HepG2 (cell line): ENCODE results near the gene SYT14. TPM values are rescaled to one million over a fixed set of nuclear protein-coding genes. Genes with fewer than 3 reads are reported as not detected.
A peak's percentile ranks its signal among the peaks of the same experiment; 100 is the strongest.

ENCODE experiments used
- ATAC-seq: fragments of 200-7000 bp; cut with Tn5 transposase; 3 replicates; pipeline ENCODE4 v1.9.1; 2020; ENCODE audit warnings: mild to moderate bottlenecking, moderate library complexity
- BruUV-seq: library from RNA; stranded (reverse); fragments of 400-500 nt; replicated peaks from 2 replicates; lab custom pipeline; 2021; lab: Mats Ljungman, UMichigan
- CTCF ChIA-PET: fragments of 300-600 bp; formaldehyde crosslinking; extraction: SDS; loops from one replicate; lab custom pipeline; 2021; ENCODE audit warnings: low total read pairs, inconsistent platforms, low intra/inter-chr PET ratio; lab: Yijun Ruan, JAX
- POLR2A ChIA-PET: fragments of 350-600 bp; sonication (Branson Sonifier 250); formaldehyde crosslinking; loops from one replicate; lab custom pipeline; 2020; ENCODE audit warnings: antibody characterized with exemption, inconsistent platforms; lab: Yijun Ruan, JAX
- DNase-seq: peaks from one replicate; pipeline ENCODE4 v3.0.0-alpha.2; 2015; ENCODE audit warnings: low spot score
- FAIRE-seq: peaks from 3 replicates; lab custom pipeline; 2011; peaks lifted over from hg19 to GRCh38; lab: Jason Lieb, UNC
- H2AFZ ChIP-seq: one replicate; pipeline ENCODE4 v1.6.1; 2011; ENCODE audit warnings: low read length, inconsistent platforms
- H3K27ac ChIP-seq: fragments of 300-600 bp; 3 replicates; pipeline ENCODE4 v1.8.0; 2011; ENCODE audit warnings: mixed run types, mild to moderate bottlenecking, mixed read lengths, low read length, inconsistent platforms; ENCODE audit not compliant: insufficient read depth; ENCODE audit errors: extremely low read length
- H3K27me3 ChIP-seq, 2 experiments: fragments of 200-600 bp in 1 of 2; 2 replicates in 1 of 2; 3 replicates in 1 of 2; pipeline versions ENCODE4 v1.6.0 to v1.8.0; 2011; ENCODE audit warnings: low read length in 2 of 2, mild to moderate bottlenecking in 2 of 2, moderate library complexity in 2 of 2, inconsistent platforms in 1 of 2; ENCODE audit not compliant: insufficient read depth in 2 of 2, control insufficient read depth in 1 of 2
- H3K36me3 ChIP-seq, 2 experiments: fragments of 200-600 bp in 1 of 2; replicated peaks in 1 of 2; 2 replicates in 1 of 2; 3 replicates in 1 of 2; pipeline versions ENCODE4 v1.5.1 to v1.8.0; 2011; ENCODE audit warnings: low read length in 2 of 2, inconsistent platforms in 1 of 2; ENCODE audit not compliant: insufficient read depth in 2 of 2, control insufficient read depth in 1 of 2
- H3K4me1 ChIP-seq: 2 replicates; pipeline ENCODE4 v1.5.1; 2012; ENCODE audit warnings: low read length, inconsistent platforms; ENCODE audit not compliant: insufficient read depth
- H3K4me2 ChIP-seq: 2 replicates; pipeline ENCODE4 v1.6.0; 2011; ENCODE audit warnings: low read depth, low read length, inconsistent platforms
- H3K4me3 ChIP-seq, 3 experiments: fragments of 200-600 bp in 1 of 3; sonication (generic), shearing (Covaris generic) in 1 of 3; replicated peaks in 1 of 3; 2 replicates each; pipeline ENCODE4 v1.5.1; 2011 to 2016; ENCODE audit warnings: low read length in 3 of 3, inconsistent platforms in 2 of 3, low read depth in 2 of 3, mild to moderate bottlenecking in 2 of 3, control low read depth in 1 of 3, mixed read lengths in 1 of 3; ENCODE audit not compliant: insufficient read depth in 1 of 3
- H3K79me2 ChIP-seq: one replicate; pipeline ENCODE4 v1.6.1; 2011; ENCODE audit warnings: low read length, inconsistent platforms; ENCODE audit not compliant: insufficient read depth
- H3K9ac ChIP-seq: 2 replicates; pipeline ENCODE4 v1.6.0; 2011; ENCODE audit warnings: mild to moderate bottlenecking, low read depth, low read length, inconsistent platforms; ENCODE audit not compliant: insufficient read depth
- H3K9me3 ChIP-seq: 2 replicates; pipeline ENCODE4 v1.5.1; 2012; ENCODE audit warnings: mild to moderate bottlenecking, low read length
- H4K20me1 ChIP-seq: 2 replicates; pipeline ENCODE4 v1.6.0; 2011; ENCODE audit warnings: inconsistent platforms, mild to moderate bottlenecking, low read length, moderate library complexity; ENCODE audit not compliant: insufficient read depth
- ATF2 ChIP-seq: sonication (generic); formaldehyde crosslinking; IDR thresholded peaks from 2 replicates; pipeline ENCODE4 v1.4.0; 2020; ENCODE audit warnings: missing genetic modification reagents
- JUNB ChIP-seq: sonication (generic); formaldehyde crosslinking; IDR thresholded peaks from 2 replicates; pipeline ENCODE4 v1.8.0; 2022; ENCODE audit warnings: missing genetic modification reagents, mild to moderate bottlenecking, borderline replicate concordance
- KDM5B ChIP-seq: sonication (generic); formaldehyde crosslinking; IDR thresholded peaks from 2 replicates; pipeline ENCODE4 v1.4.0; 2020; ENCODE audit warnings: missing genetic modification reagents, mild to moderate bottlenecking, borderline replicate concordance
- MAFF ChIP-seq: IDR thresholded peaks from 2 replicates; pipeline ENCODE4 v1.6.1; 2011; ENCODE audit warnings: low read depth, low read length, improper control_type of control experiment
- MAFK ChIP-seq, 2 experiments: IDR thresholded peaks in 1 of 2; conservative IDR thresholded peaks in 1 of 2; 2 replicates each; pipeline ENCODE4 v1.6.1; 2011; ENCODE audit warnings: improper control_type of control experiment in 2 of 2, low read length in 2 of 2
- ZNF709 ChIP-seq: sonication (generic); formaldehyde crosslinking; IDR thresholded peaks from 2 replicates; pipeline ENCODE4 v1.5.0; 2020; ENCODE audit warnings: mild to moderate bottlenecking, missing genetic modification reagents
- WGBS: methylation state at CpG from one replicate; pipeline ENCODE4 v1.1.6; 2017; ENCODE audit warnings: low lambda C conversion rate; 5-methylcytosine and 5-hydroxymethylcytosine counted together
- in situ Hi-C: cut with HindIII; loops from 2 replicates; pipeline ENCODE4 v1.10.0; 2017; ENCODE audit warnings: low pct_unique_long_range_greater_than_20kb; ENCODE audit not compliant: extremely low pct_ligation_motif_present
- intact Hi-C: fragments of 100-400 bp; cut with micrococcal nuclease; formaldehyde crosslinking; loops from one replicate; pipeline ENCODE4 v1.10.0; 2022; ENCODE audit not compliant: unreplicated experiment
- polyA plus RNA-seq, 8 experiments: library from polyadenylated mRNA; depleted of rRNA in 3 of 8; stranded (reverse) in 7 of 8; unstranded in 1 of 8; fragments of >200 nt; fragmentation: Illumina TruSeq in 4 of 8; extraction: Trizol in 4 of 8; gene quantifications; 2 replicates each; pipeline versions ENCODE4 v1.2.1 to v1.2.3, GENCODE V29; 2011 to 2016; ENCODE audit warnings: low read depth in 4 of 8, missing spikeins in 1 of 8, mixed read lengths in 1 of 8; ENCODE audit not compliant: insufficient read depth in 1 of 8
- total RNA-seq, 5 experiments: library from RNA; depleted of rRNA; stranded (reverse); fragments of >200 nt; fragmentation: Illumina TruSeq; extraction: Trizol; gene quantifications; 2 replicates each; pipeline ENCODE4 v1.2.3, GENCODE V29; 2016; ENCODE audit warnings: low read depth in 1 of 5
- TF ChIP-seq, protein P1 (sequence below): sonication (generic); formaldehyde crosslinking; IDR thresholded peaks from 2 replicates; pipeline ENCODE4 v1.4.0; 2020; ENCODE audit warnings: low read depth, missing genetic modification reagents
- TF ChIP-seq, protein P2 (sequence below): sonication (generic); formaldehyde crosslinking; conservative IDR thresholded peaks from 2 replicates; pipeline ENCODE4 v1.8.0; 2022; ENCODE audit warnings: missing genetic modification reagents

SYT14 gene
- total and polyA plus RNA-seq, 2 of the 13 experiments (the other 11 are each of a cell fraction or from before 2014, with no cell fraction given) = not detected

GRCh38 chr1:210170220-210170619 is 232.2 kb downstream of the SYT14 start:
- ChIA-PET POLR2A (no interaction called here), CTCF (no interaction called here)
- H3K4me3 ChIP-seq = no peak overlapping the region
- H3K36me3 ChIP-seq = no peaks in the 10 kb centered on the region
- no peaks in the 10 kb centered on the region for H4K20me1 ChIP-seq
- no peak for DNase-seq
- BruUV-seq = no TSS peak
- H3K4me1 ChIP-seq = no peaks in the 10 kb centered on the region
- no peak for FAIRE-seq
- H2AFZ ChIP-seq = no peak overlapping the region
- in situ Hi-C loops = no loop called here
- TF ChIP-seq ATF2 (CRISPR knock-in tag) (no peak), JUNB (CRISPR knock-in tag) (no peak), MAFF (peak; percentile 65; the same call in 1 of the 2 replicates), MAFK (conservative IDR thresholded peaks at IDR 0.05 in 1 of 2, IDR thresholded peaks at IDR 0.05 in 1 of 2; ENCODE audit: low read length in 2 of 2) (peak; percentile 55 to 72; a peak in 3 of 4 replicates), KDM5B (CRISPR knock-in tag) (no peak), ZNF709 (no peak)
- TF ChIP-seq, protein P1, sequence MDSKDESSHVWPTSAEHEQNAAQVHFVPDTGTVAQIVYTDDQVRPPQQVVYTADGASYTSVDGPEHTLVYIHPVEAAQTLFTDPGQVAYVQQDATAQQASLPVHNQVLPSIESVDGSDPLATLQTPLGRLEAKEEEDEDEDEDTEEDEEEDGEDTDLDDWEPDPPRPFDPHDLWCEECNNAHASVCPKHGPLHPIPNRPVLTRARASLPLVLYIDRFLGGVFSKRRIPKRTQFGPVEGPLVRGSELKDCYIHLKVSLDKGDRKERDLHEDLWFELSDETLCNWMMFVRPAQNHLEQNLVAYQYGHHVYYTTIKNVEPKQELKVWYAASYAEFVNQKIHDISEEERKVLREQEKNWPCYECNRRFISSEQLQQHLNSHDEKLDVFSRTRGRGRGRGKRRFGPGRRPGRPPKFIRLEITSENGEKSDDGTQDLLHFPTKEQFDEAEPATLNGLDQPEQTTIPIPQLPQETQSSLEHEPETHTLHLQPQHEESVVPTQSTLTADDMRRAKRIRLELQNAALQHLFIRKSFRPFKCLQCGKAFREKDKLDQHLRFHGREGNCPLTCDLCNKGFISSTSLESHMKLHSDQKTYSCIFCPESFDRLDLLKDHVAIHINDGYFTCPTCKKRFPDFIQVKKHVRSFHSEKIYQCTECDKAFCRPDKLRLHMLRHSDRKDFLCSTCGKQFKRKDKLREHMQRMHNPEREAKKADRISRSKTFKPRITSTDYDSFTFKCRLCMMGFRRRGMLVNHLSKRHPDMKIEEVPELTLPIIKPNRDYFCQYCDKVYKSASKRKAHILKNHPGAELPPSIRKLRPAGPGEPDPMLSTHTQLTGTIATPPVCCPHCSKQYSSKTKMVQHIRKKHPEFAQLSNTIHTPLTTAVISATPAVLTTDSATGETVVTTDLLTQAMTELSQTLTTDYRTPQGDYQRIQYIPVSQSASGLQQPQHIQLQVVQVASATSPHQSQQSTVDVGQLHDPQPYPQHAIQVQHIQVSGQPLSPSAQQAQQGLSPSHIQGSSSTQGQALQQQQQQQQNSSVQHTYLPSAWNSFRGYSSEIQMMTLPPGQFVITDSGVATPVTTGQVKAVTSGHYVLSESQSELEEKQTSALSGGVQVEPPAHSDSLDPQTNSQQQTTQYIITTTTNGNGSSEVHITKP (CRISPR knock-in tag) = no peak
- TF ChIP-seq, protein P2, sequence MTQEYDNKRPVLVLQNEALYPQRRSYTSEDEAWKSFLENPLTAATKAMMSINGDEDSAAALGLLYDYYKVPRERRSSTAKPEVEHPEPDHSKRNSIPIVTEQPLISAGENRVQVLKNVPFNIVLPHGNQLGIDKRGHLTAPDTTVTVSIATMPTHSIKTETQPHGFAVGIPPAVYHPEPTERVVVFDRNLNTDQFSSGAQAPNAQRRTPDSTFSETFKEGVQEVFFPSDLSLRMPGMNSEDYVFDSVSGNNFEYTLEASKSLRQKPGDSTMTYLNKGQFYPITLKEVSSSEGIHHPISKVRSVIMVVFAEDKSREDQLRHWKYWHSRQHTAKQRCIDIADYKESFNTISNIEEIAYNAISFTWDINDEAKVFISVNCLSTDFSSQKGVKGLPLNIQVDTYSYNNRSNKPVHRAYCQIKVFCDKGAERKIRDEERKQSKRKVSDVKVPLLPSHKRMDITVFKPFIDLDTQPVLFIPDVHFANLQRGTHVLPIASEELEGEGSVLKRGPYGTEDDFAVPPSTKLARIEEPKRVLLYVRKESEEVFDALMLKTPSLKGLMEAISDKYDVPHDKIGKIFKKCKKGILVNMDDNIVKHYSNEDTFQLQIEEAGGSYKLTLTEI (CRISPR knock-in tag) = no peak
- H3K79me2 ChIP-seq = no peaks in the 10 kb centered on the region
- no peaks in the 10 kb centered on the region for H3K9me3 ChIP-seq
- 19% methylated on average over 7 of the region's 7 CpGs for WGBS
- no peak overlapping the region for H3K4me2 ChIP-seq
- H3K27ac ChIP-seq = no peak overlapping the region
- intact Hi-C loops = no loop called here
- H3K27me3 ChIP-seq = peaks cover 0 to 8% of the 10 kb centered on the region in 2 experiments; a peak in 1 of 5 replicates
- ATAC-seq = no peak
- no peak overlapping the region for H3K9ac ChIP-seq
